Fibroblast of villous mesenchyme (primary cell): ENCODE measurements around the gene USP50. TPM values are rescaled to one million over a fixed set of nuclear protein-coding genes. Genes with fewer than 3 reads are reported as not detected.
A peak's percentile ranks its signal among the peaks of the same experiment; 100 is the strongest.
"Not testable (repeated sequence)": the region's sequence is repeated elsewhere in the genome, so short reads cannot be mapped to it uniquely, and the experiment has no call there.

Experiments used
- DNase-seq: peaks from one replicate; pipeline ENCODE4 v3.0.0-alpha.2; 2010; ENCODE audit warnings: low read depth
- H3K4me3 ChIP-seq: 2 replicates; pipeline ENCODE4 v1.5.1; 2011; ENCODE audit warnings: low read depth, mild to moderate bottlenecking, low read length
- total RNA-seq: library from RNA; depleted of rRNA; stranded (reverse); fragments of >200 nt; gene quantifications from 2 replicates; pipeline ENCODE4 v1.2.3, GENCODE V29; 2012
- TF ChIP-seq, protein P1 (sequence below): IDR thresholded peaks from 2 replicates; pipeline ENCODE4 v1.5.1; 2012; ENCODE audit warnings: low read depth, mild to moderate bottlenecking, low read length; ENCODE audit not compliant: insufficient read depth

USP50 gene
- total RNA-seq, 1 donor, result not detected

DNA sequence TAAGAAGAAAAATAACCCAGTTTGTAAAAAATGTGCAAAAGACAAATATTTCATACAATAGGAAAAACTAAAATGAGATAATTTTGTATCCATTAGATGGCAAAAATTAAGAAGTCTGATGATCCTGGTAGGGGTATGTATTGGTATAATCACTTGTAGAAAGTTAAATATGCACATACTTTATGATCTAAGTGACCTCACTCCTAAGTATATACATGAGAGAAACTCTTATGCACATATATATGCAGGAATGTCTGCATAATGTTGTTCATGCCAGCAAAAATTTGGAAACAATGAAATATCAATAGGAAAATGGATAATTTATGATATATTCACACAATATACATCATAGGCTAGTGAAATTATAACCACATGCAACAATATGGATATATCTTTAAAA is 33.5 kb downstream of the USP50 start:
- no peak for DNase-seq
- H3K4me3 ChIP-seq, result no peak overlapping the region
- TF ChIP-seq, protein P1, sequence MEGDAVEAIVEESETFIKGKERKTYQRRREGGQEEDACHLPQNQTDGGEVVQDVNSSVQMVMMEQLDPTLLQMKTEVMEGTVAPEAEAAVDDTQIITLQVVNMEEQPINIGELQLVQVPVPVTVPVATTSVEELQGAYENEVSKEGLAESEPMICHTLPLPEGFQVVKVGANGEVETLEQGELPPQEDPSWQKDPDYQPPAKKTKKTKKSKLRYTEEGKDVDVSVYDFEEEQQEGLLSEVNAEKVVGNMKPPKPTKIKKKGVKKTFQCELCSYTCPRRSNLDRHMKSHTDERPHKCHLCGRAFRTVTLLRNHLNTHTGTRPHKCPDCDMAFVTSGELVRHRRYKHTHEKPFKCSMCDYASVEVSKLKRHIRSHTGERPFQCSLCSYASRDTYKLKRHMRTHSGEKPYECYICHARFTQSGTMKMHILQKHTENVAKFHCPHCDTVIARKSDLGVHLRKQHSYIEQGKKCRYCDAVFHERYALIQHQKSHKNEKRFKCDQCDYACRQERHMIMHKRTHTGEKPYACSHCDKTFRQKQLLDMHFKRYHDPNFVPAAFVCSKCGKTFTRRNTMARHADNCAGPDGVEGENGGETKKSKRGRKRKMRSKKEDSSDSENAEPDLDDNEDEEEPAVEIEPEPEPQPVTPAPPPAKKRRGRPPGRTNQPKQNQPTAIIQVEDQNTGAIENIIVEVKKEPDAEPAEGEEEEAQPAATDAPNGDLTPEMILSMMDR, result no peak

DNA sequence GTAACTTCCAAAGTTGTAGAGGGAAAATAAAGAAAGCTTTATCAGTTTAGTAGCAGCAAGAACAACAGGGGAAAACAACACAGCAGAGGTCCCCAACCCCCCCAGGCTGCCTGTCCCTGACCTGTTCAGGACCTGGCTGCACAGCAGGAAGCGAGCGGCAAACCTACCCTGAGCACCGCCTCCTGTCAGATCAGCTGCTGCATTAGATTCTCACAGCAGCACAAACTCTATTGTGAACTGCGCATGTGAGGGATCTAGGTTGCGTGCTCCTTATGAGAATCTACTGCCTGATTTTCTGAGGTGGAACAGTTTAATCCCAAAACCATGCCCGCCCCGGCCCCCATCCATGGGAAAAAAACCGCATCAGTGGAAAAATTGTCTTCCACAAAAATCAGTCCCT is 40.3 kb downstream of the USP50 start:
- no peak overlapping the region for H3K4me3 ChIP-seq
- TF ChIP-seq, protein P1, result no peak

DNA sequence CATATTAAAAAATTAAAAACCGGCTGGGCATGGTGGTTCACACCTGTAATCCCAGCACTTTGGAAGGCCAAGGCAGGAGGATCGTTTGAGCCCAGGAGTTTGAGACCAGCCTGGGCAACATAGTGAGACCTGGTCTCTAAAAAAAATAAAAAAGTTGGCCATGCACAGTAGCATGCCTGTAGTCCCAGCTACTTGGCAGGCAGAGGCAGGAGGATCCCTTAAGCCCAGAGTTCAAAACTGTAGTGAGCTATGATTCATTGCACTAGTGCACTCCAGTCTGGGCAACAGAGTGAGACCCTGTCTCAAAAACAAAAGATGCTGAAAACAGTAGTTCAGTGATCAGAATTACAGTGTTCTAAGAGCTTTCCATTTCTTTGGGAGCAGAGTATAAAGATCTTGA is 40.8 kb downstream of the USP50 start:
- not testable (repeated sequence) for DNase-seq, H3K4me3 ChIP-seq

More for the DNA sequence above, 40.3 kb downstream of the USP50 start:
- peak; percentile 8 for DNase-seq

DNA sequence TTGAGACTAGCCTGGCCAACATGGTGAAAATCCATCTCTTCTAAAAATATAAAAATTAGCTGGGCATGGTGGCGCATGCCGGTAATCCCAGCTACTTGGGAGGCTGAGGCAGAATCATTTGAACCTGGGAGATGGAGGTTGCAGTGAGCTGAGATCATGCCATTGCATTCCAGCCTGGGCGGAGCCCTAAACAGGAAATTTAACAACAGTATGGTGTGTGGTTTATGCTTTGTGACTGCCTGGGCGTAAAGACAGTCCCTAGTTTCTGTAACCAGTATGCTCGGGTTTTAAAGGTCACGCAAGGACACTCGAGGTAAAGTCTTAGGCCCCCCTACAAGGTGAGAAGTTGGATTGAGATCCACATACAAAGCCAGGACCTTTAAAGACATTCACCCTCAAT is 43.3 kb downstream of the USP50 start:
- no peak for DNase-seq

DNA sequence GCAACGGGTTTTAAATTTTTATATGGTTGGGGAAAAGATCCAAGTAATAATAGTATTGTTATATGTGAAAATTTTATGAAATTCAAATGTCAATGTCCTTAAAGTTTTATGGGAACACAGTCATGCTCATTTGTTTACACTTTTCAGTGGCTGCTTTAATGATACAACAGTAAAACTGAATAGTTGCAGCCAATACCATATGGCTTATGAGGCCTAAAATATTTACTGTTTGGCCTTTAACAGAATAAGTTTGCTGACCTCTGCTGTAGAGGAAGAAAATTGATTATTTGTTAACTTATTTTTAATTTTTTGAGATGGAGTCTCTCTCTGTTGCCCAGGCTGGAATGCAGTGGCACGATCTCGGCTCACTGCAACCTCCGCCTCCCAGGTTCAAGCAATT is 44.7 kb downstream of the USP50 start:
- DNase-seq, result peak; percentile 56
- TF ChIP-seq, protein P1, result no peak
- H3K4me3 ChIP-seq, result no peak overlapping the region

More for the DNA sequence above, 43.3 kb downstream of the USP50 start:
- TF ChIP-seq, protein P1, result no peak
- H3K4me3 ChIP-seq, result no peak overlapping the region

DNA sequence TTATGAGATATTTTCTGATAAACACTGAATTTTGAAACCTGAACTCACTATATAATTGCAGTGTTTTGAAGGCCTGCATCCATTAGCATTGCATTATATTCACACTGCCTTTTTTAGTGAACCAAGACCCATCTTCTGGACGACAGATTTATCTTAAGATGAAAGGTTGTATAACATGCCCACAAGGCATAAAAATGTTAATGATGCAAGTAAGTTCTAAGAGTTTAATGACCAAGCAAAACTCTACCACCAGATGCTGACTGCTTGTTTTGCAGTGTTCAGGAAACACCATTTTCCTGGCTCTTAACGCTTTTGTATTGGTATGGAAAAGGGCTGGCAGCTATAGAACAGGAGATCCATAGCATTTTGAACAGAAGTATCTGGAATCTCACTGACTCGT is 46.1 kb downstream of the USP50 start:
- TF ChIP-seq, protein P1, result no peak
- H3K4me3 ChIP-seq, result no peak overlapping the region
- DNase-seq, result peak; percentile 21

DNA sequence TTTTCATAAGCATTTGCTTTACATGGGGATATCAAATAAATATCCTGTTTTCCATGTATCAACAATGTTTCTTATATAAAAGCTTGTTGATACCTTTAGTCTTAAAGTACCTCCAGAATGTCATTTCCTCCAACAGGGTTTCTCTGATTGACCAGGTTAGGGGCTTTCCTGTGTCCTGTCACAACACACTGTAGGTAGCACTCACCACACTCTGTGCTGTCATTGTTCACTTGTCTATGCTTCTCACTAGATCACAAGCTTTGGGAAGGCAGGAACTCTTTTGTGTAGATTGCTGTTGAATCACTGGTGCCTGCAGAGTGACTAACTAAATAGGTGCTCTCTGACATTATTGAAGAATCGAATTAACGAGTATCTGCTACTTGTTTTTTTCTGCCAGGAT is 49.8 kb downstream of the USP50 start:
- DNase-seq, result no peak
- TF ChIP-seq, protein P1, result no peak
- no peak overlapping the region for H3K4me3 ChIP-seq

DNA sequence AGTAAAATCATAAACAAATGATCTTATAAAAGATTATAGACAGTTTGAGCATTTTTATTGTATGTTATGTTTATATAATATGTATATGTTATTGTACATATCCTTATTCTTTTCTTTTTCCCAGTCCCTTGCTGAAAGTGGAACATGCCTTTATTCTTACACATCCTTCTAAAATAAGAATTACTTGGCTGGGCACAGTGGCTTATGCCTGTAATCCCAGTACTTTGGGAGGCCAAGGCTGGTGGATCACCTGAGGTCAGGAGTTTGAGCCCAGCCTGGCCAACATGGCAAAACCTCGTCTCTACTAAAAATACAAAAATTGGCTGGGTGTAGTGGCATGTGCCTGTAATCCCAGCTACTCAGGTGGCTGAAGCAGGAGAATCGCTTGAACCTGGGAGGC is 51.9 kb downstream of the USP50 start:
- not testable (repeated sequence) for DNase-seq, H3K4me3 ChIP-seq
